ENCODE data around the gene TMEM256. TPM values are rescaled to one million over a fixed set of nuclear protein-coding genes. Genes with fewer than 3 reads are reported as not detected.

TMEM256 gene
- total and polyA plus RNA-seq, 2 of the 8 experiments (the other 6 are each of a cell fraction or from before 2014, with no cell fraction given), result 97.0 to 350 TPM

DNA sequence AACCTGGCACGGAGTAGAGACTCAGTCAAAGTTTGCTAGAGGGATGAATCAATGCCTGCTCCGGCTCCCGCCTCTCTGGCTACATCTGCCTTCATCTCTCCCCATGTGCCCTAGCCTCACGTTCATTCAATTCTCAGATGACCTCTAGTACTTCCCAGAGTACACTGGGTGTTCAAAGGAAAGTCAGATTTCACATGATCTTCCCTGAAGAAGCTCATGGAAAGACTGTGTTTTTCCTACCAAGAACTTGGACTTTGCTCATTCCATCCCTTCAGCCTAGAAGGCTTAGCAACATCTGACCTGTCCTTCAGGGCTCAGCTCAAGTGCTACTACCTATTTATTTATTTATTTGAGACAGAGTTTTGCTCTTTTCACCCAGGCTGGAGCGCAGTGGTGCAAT is 34.1 kb downstream of the TMEM256 start:
- Histone ChIP-seq H3K4me1 (replicated peaks in 1 of 4; ENCODE audit: control insufficient read depth in 3 of 4, insufficient read depth in 4 of 4, low read length in 3 of 4) (peaks cover 0 to 11% (median 4%) of the 10 kb centered on the region in 4 experiments; a peak in 5 of 7 replicates), H3K4me3 (ENCODE audit: extremely low read depth in 1 of 4, insufficient read depth in 2 of 4, low read depth in 3 of 4, low read length in 4 of 4) (no peak overlapping the region), H4K8ac (ENCODE audit: extremely low read depth, insufficient read depth, low read length) (no peak overlapping the region), H2BK12ac (ENCODE audit: low read depth, low read length) (no peak overlapping the region), H3K36me3 (ENCODE audit: control insufficient read depth in 2 of 4, insufficient read depth in 4 of 4, low read length in 3 of 4) (no peaks in the 10 kb centered on the region), H2BK5ac (ENCODE audit: low read depth, low read length) (no peak overlapping the region), H2BK120ac (replicated peaks; ENCODE audit: low read depth, low read length) (no peak overlapping the region), H3K23ac (ENCODE audit: insufficient read length) (no peak overlapping the region), H3K79me2 (ENCODE audit: control insufficient read depth in 1 of 2, insufficient read depth in 2 of 2, low read length in 2 of 2) (no peaks in the 10 kb centered on the region), H3K9ac (replicated peaks in 1 of 4; ENCODE audit: extremely low read depth in 1 of 4, low read depth in 3 of 4, low read length in 3 of 4) (no peak overlapping the region), H4K5ac (ENCODE audit: insufficient read length, low read depth, low read length) (no peak overlapping the region), H2BK20ac (ENCODE audit: low read length) (no peak overlapping the region), H3K56ac (replicated peaks; ENCODE audit: insufficient read length, low read depth, low read length) (no peak overlapping the region), H3K14ac (ENCODE audit: insufficient read length) (no peak overlapping the region), H3K79me1 (ENCODE audit: low read depth, low read length) (no peaks in the 10 kb centered on the region), H3K23me2 (ENCODE audit: low read depth, low read length) (no peaks in the 10 kb centered on the region), H3K4me2 (ENCODE audit: insufficient read depth in 1 of 2, low read depth in 2 of 2, low read length in 2 of 2) (no peak overlapping the region), H2AK5ac (ENCODE audit: low read depth, low read length) (no peak overlapping the region), H3K4ac (replicated peaks; ENCODE audit: insufficient read length, low read depth, low read length) (no peak overlapping the region), H4K20me1 (replicated peaks in 1 of 2; ENCODE audit: control insufficient read depth in 1 of 2, insufficient read depth in 2 of 2, low read length in 2 of 2) (no peaks in the 10 kb centered on the region), H2AFZ (ENCODE audit: low read length) (no peak overlapping the region), H3K27me3 (replicated peaks in 1 of 4; ENCODE audit: control insufficient read depth in 3 of 4, extremely low read depth in 1 of 4, insufficient read depth in 3 of 4, low read length in 3 of 4) (no peaks in the 10 kb centered on the region), H2BK15ac (ENCODE audit: low read length) (no peak overlapping the region), H3K27ac (ENCODE audit: low read depth, low read length) (no peak overlapping the region), H3K9me3 (ENCODE audit: insufficient read depth in 2 of 2, low read depth in 1 of 2, low read length in 1 of 2) (no peaks in the 10 kb centered on the region), H4K91ac (replicated peaks; ENCODE audit: insufficient read length, low read length) (no peak overlapping the region), H3K18ac (ENCODE audit: extremely low read depth, low read length) (no peak overlapping the region)
- ChIA-PET CTCF (ENCODE audit: partially characterized antibody) (interaction anchor here (0.8 to 2.5 kb wide), 8 partner anchors 9 to 191 kb away, joined by 3 to 9 read pairs (median 4); no protein-coding TSS in a partner anchor), POLR2A (ENCODE audit: partially characterized antibody) (interaction anchor here (0.5 to 1.1 kb wide), 5 partner anchors 11 to 65 kb away, joined by 3 to 4 read pairs (median 3); partner anchors contain the start of gene TMEM95)
- FAIRE-seq (no peak), DNase-seq (ENCODE audit: low read depth in 1 of 2, low spot score in 2 of 2) (no peak)
- WGBS, 2 experiments (ENCODE audit: extremely low coverage in 1 of 2, insufficient coverage in 1 of 2, insufficient read length in 1 of 2, insufficient replicate concordance in 2 of 2, low coverage in 1 of 2, low lambda C conversion rate in 2 of 2, missing lambda C conversion rate in 1 of 2), result 89% methylated on average over 5 of the region's 5 CpGs; no CpG with 5 or more reads in 1 of the 2 experiments
- no peak for TF ChIP-seq RAD21 (IDR thresholded peaks at IDR 0.05 in 1 of 2, conservative IDR thresholded peaks at IDR 0.05 in 1 of 2; ENCODE audit: low read depth in 2 of 2, low read length in 2 of 2)

Measured in H1 (cell line).